Skin of body (tissue), 2 donors: Measurements from ENCODE around the gene COX19. TPM values are rescaled to one million over a fixed set of nuclear protein-coding genes. Genes with fewer than 3 reads are reported as not detected.
A peak's percentile ranks its signal among the peaks of the same experiment; 100 is the strongest.
"Not testable (repeated sequence)": the region's sequence is repeated elsewhere in the genome, so short reads cannot be mapped to it uniquely, and the experiment has no call there.

Experiments
- DNase-seq: peaks from one replicate; lab custom pipeline; 2025; lab: John Stamatoyannopoulos, UW
- total RNA-seq: library from RNA; depleted of rRNA; stranded (reverse); fragments of >200 nt; gene quantifications from one replicate; pipeline ENCODE4 v1.2.3, GENCODE V29; 2014

COX19 gene
- total RNA-seq, 1 donor from 2014 or later, result 13.3 TPM

GRCh38 chr7:1011297-1012003 lies 36.1 kb upstream of the COX19 start:
- DNase-seq, result no peak

- no peak for DNase-seq
These were observed 34.9 kb upstream of the COX19 start for GRCh38 chr7:1010226-1010625.

GRCh38 chr7:1009747-1010146 lies 34.4 kb upstream of the COX19 start:
- DNase-seq, result no peak

GRCh38 chr7:1008733-1009363 lies 33.5 kb upstream of the COX19 start:
- DNase-seq, result no peak

GRCh38 chr7:1007901-1008300 lies 32.6 kb upstream of the COX19 start:
- DNase-seq, result no peak

- no peak for DNase-seq
These were observed 30.0 kb upstream of the COX19 start for GRCh38 chr7:1005303-1005702.

- DNase-seq, result peak; percentile 34
These were observed 28.9 kb upstream of the COX19 start for GRCh38 chr7:1004018-1004852.

GRCh38 chr7:1002445-1002844 lies 27.1 kb upstream of the COX19 start:
- not testable (repeated sequence) for DNase-seq

GRCh38 chr7:1002026-1002425 lies 26.7 kb upstream of the COX19 start:
- not testable (repeated sequence) for DNase-seq

- not testable (repeated sequence) for DNase-seq
These were observed 25.9 kb upstream of the COX19 start for GRCh38 chr7:1001069-1001770.

- DNase-seq, result no peak
These were observed 24.9 kb upstream of the COX19 start for GRCh38 chr7:999941-1000935.

GRCh38 chr7:999149-999879 lies 24.0 kb upstream of the COX19 start:
- DNase-seq, result no peak

- no peak for DNase-seq
These were observed 22.4 kb upstream of the COX19 start for GRCh38 chr7:997404-998395.

GRCh38 chr7:996079-996872 lies 20.9 kb upstream of the COX19 start:
- DNase-seq, result no peak

GRCh38 chr7:995571-995970 lies 20.2 kb upstream of the COX19 start:
- no peak for DNase-seq

GRCh38 chr7:994592-995308 lies 19.4 kb upstream of the COX19 start:
- no peak for DNase-seq
